Osteocyte (in vitro differentiated cells): Measurements from ENCODE around the gene FOXO6. TPM values are rescaled to one million over a fixed set of nuclear protein-coding genes. Genes with fewer than 3 reads are reported as not detected.

Experiments used
- DNase-seq: peaks from one replicate; pipeline ENCODE4 v3.0.0; 2021; ENCODE audit warnings: mixed read lengths; ENCODE audit not compliant: unreplicated experiment; ENCODE audit errors: extremely low spot score
- H3K27ac Mint-ChIP-seq: one replicate; pipeline ENCODE4 v1.8.0; 2021; ENCODE audit warnings: mild to moderate bottlenecking, mixed read lengths; ENCODE audit not compliant: unreplicated experiment
- H3K27me3 Mint-ChIP-seq: one replicate; pipeline ENCODE4 v1.8.0; 2021; ENCODE audit warnings: mixed read lengths; ENCODE audit not compliant: unreplicated experiment
- H3K36me3 Mint-ChIP-seq: one replicate; pipeline ENCODE4 v1.8.0; 2021; ENCODE audit warnings: mixed read lengths; ENCODE audit not compliant: unreplicated experiment
- H3K4me1 Mint-ChIP-seq: one replicate; pipeline ENCODE4 v1.8.0; 2021; ENCODE audit warnings: mixed read lengths; ENCODE audit not compliant: unreplicated experiment
- H3K4me3 Mint-ChIP-seq: one replicate; pipeline ENCODE4 v1.8.0; 2021; ENCODE audit warnings: mild to moderate bottlenecking, moderate library complexity, mixed read lengths; ENCODE audit not compliant: unreplicated experiment
- H3K9me3 Mint-ChIP-seq: one replicate; pipeline ENCODE4 v1.8.0; 2021; ENCODE audit warnings: mixed read lengths; ENCODE audit not compliant: unreplicated experiment
- long read RNA-seq: library from polyadenylated mRNA; unstranded; transcript quantifications from one replicate; pipeline ENCODE4 v2.0.0, GENCODE V29; 2021
- total RNA-seq: library from RNA; stranded (reverse); gene quantifications from 2 replicates; pipeline ENCODE4 v1.2.1, GENCODE V29; 2021
- TF ChIP-seq, protein P1 (sequence below): fragments of 200-600 bp; sonication (generic); IDR thresholded peaks from 2 replicates; pipeline ENCODE4 v1.5.0; 2021; ENCODE audit warnings: antibody characterized with exemption, mild to moderate bottlenecking, moderate library complexity

The FOXO6 gene
- 0.81 and 0.99 TPM in 2 replicates for total RNA-seq
- long read RNA-seq = 0 reads

DNA sequence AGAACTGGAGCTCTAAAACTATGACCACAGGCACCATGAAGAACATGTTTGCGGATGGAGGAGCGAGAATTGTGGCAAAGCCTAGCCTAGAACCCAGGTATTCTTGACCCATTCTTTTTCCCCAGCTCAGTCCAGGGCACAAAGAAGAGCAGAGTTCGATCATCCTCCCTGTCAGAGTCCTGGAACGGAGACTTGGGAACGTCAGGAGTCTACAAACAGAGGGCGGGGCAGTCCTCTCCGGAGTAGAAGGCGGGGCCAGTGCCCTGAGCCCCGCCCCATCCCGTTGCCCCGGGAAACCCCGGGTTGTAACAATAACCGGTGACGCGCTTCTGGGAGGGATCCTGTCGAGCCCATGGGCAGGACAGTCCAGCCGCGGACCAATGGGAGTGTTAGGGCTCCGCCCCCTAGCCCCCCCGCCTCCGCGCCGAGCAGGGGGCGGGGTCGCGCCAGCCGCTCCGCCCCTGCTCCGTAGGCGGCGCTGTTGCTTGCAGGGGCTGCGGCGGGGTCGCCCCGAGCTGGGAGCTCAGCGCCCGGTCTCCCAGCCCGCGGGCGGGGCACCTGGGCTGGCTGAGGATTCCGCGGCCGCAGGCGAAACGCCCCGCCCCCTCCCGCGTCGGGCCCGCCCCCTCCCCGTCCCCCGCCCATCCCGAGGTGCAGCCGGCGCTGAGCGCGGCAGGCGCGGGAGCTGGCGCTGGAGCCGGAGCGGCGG lies at the start of gene FOXO6:
Gene FOXO6, plus strand, starts transcription at position 649 of the 709 bp plus-strand sequence.
- TF ChIP-seq, protein P1, sequence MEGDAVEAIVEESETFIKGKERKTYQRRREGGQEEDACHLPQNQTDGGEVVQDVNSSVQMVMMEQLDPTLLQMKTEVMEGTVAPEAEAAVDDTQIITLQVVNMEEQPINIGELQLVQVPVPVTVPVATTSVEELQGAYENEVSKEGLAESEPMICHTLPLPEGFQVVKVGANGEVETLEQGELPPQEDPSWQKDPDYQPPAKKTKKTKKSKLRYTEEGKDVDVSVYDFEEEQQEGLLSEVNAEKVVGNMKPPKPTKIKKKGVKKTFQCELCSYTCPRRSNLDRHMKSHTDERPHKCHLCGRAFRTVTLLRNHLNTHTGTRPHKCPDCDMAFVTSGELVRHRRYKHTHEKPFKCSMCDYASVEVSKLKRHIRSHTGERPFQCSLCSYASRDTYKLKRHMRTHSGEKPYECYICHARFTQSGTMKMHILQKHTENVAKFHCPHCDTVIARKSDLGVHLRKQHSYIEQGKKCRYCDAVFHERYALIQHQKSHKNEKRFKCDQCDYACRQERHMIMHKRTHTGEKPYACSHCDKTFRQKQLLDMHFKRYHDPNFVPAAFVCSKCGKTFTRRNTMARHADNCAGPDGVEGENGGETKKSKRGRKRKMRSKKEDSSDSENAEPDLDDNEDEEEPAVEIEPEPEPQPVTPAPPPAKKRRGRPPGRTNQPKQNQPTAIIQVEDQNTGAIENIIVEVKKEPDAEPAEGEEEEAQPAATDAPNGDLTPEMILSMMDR = peak; percentile 68
- peak within 1 kb of the TSS; percentile 63 for H3K4me3 Mint-ChIP-seq
- H3K27me3 Mint-ChIP-seq = peaks cover 2% of the 10 kb centered on the region
- H3K36me3 Mint-ChIP-seq = no peaks in the 10 kb centered on the region
- H3K9me3 Mint-ChIP-seq = no peaks in the 10 kb centered on the region
- DNase-seq = peak; percentile 99
- H3K27ac Mint-ChIP-seq = peak within 1 kb of the TSS; percentile 57
- peaks cover 33% of the 10 kb centered on the region for H3K4me1 Mint-ChIP-seq

DNA sequence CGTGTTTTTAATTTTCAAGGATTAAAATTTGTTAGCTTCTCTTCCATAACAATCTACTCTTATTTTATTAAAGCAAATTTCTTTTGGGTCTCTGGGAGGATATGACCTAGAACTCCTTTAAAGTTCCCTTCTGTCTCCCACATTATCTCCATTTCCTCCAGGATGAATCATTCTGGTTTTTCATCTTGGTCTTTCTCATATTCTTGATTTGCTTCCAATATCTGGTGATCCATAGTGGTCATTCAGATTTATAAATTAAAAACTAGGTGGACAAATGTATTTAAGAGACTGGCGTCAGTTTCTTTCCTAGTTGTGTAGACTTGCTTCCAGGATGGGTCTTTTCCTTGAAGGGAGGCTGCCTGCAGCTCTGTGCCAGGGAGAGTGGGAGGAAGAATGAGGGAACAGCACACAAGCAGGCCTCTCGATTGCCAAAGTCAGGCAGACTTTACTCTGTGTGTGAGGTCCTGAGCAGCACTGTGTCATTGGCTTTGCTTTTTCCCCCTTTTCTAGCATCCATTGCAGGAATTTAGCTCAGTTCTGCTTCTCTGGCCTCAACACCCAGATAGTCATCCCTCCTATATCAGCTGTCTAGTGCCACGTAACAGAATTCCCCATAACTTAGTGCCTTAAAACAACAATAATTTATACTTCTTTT lies 48.1 kb upstream of the FOXO6 start:
- H3K27me3 Mint-ChIP-seq = peaks cover 21% of the 10 kb centered on the region
- peaks cover 3% of the 10 kb centered on the region for H3K9me3 Mint-ChIP-seq
- TF ChIP-seq, protein P1 = no peak
- H3K36me3 Mint-ChIP-seq = no peaks in the 10 kb centered on the region
- H3K27ac Mint-ChIP-seq = no peak overlapping the region
- DNase-seq = no peak
- peaks cover 9% of the 10 kb centered on the region for H3K4me1 Mint-ChIP-seq
- H3K4me3 Mint-ChIP-seq = no peak overlapping the region

DNA sequence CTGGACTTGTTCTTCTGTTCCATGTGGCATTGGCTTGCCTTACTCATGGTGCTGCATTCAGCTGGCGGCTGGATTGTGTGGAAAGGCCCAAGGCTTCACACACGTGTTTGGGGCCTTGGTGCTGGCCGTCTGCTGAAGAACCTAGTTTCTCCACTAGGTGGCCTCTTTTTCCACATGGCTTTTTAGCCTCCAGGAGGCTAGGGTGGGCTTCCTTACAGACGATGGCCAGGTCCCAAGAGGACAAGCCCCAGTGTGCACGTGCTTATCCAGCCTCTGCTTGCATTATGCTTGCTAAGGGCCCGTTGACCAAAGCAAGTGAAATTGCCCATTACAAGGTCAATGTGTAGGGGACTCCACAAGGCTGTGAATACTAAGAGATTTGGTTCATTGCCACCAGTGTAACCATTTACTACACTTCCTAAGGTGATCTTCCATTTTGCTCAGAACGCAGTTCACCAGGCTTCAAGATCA lies 47.5 kb upstream of the FOXO6 start:
- no peaks in the 10 kb centered on the region for H3K9me3 Mint-ChIP-seq

DNA sequence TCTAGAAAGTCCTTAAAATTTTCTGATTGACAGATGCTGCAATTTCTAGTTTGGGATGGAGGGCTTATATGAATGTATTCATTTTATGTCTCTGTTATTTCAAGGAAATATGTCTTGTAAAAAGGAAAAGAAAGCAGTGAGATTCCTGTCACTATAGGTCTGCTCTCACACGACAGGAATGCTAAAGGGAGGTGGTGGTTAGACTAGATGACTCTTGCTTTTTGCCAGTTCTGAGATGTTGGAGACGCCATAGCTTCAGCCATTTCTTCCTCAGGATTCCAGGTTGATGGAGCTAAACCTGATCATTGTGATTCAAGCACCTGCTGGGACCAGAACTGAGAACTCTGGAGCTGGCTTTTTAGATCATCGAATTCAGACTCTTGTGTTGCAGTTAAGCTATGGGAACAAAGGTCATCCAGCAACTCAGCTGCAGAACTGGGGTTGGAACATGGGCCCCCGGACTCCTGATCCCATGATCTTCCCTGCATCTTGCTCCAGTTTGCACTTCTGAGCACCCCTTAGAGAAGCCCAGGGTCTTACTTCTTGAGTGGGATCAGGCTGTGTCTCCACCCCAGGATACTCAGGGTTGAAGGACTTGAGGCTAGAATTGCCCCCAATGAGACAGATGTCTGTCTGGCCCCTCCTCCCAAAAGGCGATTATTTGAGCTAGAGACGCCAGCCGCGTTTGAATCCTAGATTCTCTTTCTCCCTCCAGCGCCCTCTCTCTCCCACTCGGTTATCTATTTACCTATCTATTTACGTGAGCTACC lies 46.7 kb upstream of the FOXO6 start:
- peaks cover 16% of the 10 kb centered on the region for H3K27me3 Mint-ChIP-seq
- no peak overlapping the region for H3K27ac Mint-ChIP-seq
- no peak for DNase-seq
- H3K4me1 Mint-ChIP-seq = peaks cover 16% of the 10 kb centered on the region
- H3K36me3 Mint-ChIP-seq = no peaks in the 10 kb centered on the region
- H3K4me3 Mint-ChIP-seq = no peak overlapping the region
- TF ChIP-seq, protein P1 = no peak
- no peaks in the 10 kb centered on the region for H3K9me3 Mint-ChIP-seq

More for the DNA sequence above, 47.5 kb upstream of the FOXO6 start:
- Mint-ChIP-seq H3K4me1 (peaks cover 9% of the 10 kb centered on the region), H3K4me3 (no peak overlapping the region), H3K27ac (no peak overlapping the region), H3K36me3 (no peaks in the 10 kb centered on the region), H3K27me3 (peaks cover 19% of the 10 kb centered on the region)
- peak; percentile 62 for DNase-seq
- TF ChIP-seq, protein P1 = peak; percentile 60
